T follicular helper cell (primary cell): Measurements from ENCODE around the gene AP3S2.
"Not testable (repeated sequence)": the region's sequence is repeated elsewhere in the genome, so short reads cannot be mapped to it uniquely, and the experiment has no call there.

Experiments used
- DNase-seq: peaks from one replicate; pipeline ENCODE4 v3.0.0-alpha.2; 2020; ENCODE audit warnings: low read depth

The AP3S2 gene

GRCh38 chr15:89799918-89800498, 93.8 kb downstream of the AP3S2 start:
- no peak for DNase-seq

- DNase-seq = no peak
Observed at GRCh38 chr15:89799011-89799911, 94.5 kb downstream of the AP3S2 start.

GRCh38 chr15:89797678-89798201, 96.1 kb downstream of the AP3S2 start:
- DNase-seq = no peak

- no peak for DNase-seq
Observed at GRCh38 chr15:89795996-89796395, 97.8 kb downstream of the AP3S2 start.

- no peak for DNase-seq
Observed at GRCh38 chr15:89794627-89795241, 99.1 kb downstream of the AP3S2 start.

- no peak for DNase-seq
Observed at GRCh38 chr15:89792106-89792805, 101.5 kb downstream of the AP3S2 start.

DNA sequence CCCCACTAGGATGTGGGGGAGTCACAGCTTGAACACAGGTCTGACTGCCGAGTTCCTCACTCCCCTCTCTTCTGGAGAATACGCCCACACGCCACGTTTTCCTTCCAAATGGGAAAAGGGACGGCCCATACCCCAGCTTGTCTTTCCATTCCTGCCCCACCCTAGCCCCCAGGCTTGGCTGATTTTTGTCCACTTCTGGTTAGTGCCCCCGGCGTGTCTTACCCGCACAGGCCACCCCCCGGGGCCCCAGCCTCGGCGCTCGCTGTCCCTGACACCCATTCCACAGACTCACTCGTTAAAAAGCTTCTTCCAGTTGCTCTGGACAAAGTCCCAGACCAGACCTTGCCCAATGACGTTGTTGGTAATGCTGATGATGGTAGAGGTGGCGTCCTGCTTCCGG, 103.1 kb downstream of the AP3S2 start:
- DNase-seq = no peak

- no peak for DNase-seq
Observed at GRCh38 chr15:89790206-89790605, 103.6 kb downstream of the AP3S2 start.

DNA sequence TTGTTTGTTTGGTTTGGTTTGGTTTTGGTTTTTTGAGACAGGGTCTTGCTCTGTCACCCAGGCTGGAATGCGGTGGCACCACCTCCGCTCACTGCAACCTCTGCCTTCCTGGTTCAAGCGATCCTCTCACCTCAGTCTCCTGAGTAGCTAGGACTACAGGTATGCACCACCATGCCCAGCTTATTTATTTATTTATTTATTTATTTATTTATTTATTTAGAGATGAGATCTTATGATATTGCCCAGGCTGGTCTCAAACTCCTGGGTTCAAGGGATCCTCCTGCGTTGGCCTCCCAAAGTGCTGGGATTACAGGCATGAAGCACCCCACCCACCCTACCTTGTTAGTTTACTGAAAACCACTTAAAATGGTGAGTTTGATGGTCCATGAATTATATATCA, 105.2 kb downstream of the AP3S2 start:
- DNase-seq = not testable (repeated sequence)

DNA sequence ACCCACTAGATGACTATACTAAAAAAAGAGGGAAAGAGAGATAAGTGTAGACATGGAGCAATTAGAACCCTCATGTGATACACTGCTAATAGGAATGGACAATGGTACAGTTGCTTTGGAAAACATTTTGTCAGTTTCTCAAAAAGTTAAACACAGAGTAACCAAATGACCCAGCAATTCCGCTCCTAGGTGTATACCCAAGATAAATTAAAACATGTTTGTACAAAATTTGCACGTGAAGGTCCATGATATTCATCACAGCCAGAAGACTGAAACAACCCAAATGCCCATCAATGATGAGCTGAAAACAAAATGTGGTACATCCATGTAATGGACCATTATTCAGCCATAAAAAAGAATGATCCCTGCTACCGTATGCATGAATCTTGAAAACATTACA, 105.8 kb downstream of the AP3S2 start:
- DNase-seq = no peak

DNA sequence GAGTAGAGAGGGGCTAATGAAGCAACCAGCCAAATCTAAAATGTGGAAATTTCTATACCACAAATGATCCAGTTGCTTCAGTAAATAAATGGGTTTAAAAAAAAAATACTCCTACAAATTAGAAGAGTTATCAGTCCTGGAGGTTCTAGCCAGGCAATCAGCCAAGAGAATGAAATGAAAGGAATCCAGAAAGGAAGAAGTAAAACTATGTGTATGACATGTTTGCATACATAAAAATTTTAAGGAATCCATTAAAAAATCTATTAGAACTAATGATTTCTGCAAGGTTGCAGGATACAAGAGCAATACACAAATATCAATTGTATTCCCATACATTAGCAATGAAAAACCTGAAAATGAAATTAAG, 108.0 kb downstream of the AP3S2 start:
- no peak for DNase-seq

- no peak for DNase-seq
Observed at GRCh38 chr15:89785064-89785773, 108.6 kb downstream of the AP3S2 start.

DNA sequence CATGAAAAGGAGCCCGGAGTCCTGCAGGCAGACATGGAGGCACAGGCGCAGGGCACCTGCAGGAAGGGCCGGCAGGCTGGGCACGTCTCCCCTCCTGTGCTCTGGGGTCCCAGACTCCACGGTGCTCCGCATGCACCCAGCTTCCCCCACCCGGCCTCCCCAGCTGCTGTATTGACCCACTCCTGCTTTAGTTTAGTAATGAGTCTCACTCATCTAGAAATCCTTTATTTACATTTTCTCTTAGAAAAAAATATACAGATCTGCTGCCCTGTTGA, 109.2 kb downstream of the AP3S2 start:
- no peak for DNase-seq

GRCh38 chr15:89783861-89784685, 109.7 kb downstream of the AP3S2 start:
- DNase-seq = no peak

- DNase-seq = no peak
Observed at GRCh38 chr15:89783111-89783860, 110.5 kb downstream of the AP3S2 start.

GRCh38 chr15:89782619-89782950, 111.2 kb downstream of the AP3S2 start:
- not testable (repeated sequence) for DNase-seq

- DNase-seq = no peak
Observed at GRCh38 chr15:89781891-89782618, 111.7 kb downstream of the AP3S2 start.

DNA sequence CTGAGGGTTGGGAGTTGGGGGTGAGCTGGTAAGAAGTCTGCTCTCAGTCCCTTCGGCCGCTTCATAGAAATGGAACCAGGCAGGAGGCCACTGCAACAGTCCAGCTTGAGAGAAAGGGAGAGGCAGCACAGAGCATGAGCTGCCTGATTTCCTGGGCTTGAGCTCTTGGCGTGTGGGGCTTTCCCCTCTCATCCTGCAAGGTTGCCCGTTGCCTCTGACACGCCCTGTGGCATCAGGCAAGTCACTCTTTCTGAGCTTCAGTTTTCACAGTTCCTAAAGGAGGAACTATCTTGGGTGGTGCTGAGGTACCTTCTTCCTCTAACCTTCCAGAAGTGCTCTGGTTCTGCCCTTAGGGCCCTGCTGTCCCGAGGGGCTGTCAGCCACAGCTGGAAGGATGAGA, 112.7 kb downstream of the AP3S2 start:
- DNase-seq = no peak

DNA sequence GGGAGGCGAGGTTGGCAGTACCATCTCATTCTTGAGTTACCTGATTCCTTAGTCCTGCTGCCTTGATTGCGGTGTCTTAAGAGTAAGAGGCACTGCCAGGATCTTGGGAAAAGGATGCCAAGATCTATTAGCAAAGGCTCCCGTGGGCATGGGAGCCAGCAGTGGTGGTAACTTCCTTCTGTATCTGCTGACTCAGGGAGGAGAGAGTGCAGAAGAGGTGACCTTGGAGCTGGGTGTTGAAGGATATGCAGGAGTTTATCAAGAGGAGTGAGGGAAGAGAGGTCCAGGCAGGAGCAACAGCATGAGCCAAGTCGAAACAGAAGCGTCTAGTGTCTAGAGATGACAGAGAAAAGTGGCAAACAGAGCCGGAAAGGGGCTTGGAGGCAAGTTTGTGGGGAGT, 113.2 kb downstream of the AP3S2 start:
- no peak for DNase-seq
